HUES6 (cell line): ENCODE measurements around the gene TMEM258.

Experiments used
- H3K27ac ChIP-seq: 2 replicates; pipeline ENCODE4 v1.7.0; 2013; ENCODE audit warnings: low read depth, mild to moderate bottlenecking, low read length, inconsistent platforms
- H3K27me3 ChIP-seq: 2 replicates; pipeline ENCODE4 v1.6.1; 2013; ENCODE audit warnings: low read length; ENCODE audit not compliant: control insufficient read depth, insufficient read depth
- H3K36me3 ChIP-seq: 2 replicates; pipeline ENCODE4 v1.6.1; 2013; ENCODE audit warnings: low read length; ENCODE audit not compliant: control insufficient read depth, insufficient read depth
- H3K4me1 ChIP-seq: 2 replicates; pipeline ENCODE4 v1.6.1; 2013; ENCODE audit warnings: low read length; ENCODE audit not compliant: control insufficient read depth, insufficient read depth
- H3K4me3 ChIP-seq: 2 replicates; pipeline ENCODE4 v1.5.1; 2013; ENCODE audit warnings: low read depth, low read length
- H3K9ac ChIP-seq: one replicate; pipeline ENCODE4 v1.6.1; 2013; ENCODE audit warnings: mild to moderate bottlenecking, low read length
- H3K9me3 ChIP-seq: 2 replicates; pipeline ENCODE4 v1.6.1; 2013; ENCODE audit warnings: low read depth, low read length; ENCODE audit not compliant: control insufficient read depth, insufficient read depth

TMEM258 gene

GRCh38 chr11:61833471-61833870, 41.1 kb upstream of the TMEM258 start:
- H3K9me3 ChIP-seq, result no peaks in the 10 kb centered on the region
- H3K27me3 ChIP-seq, result no peaks in the 10 kb centered on the region
- no peak overlapping the region; the same call in 1 of the 2 replicates for H3K4me3 ChIP-seq
- peaks cover 44% of the 10 kb centered on the region for H3K36me3 ChIP-seq
- H3K27ac ChIP-seq, result no peak overlapping the region
- H3K4me1 ChIP-seq, result peaks cover 57% of the 10 kb centered on the region
- no peak overlapping the region for H3K9ac ChIP-seq

- Histone ChIP-seq H3K27me3 (no peaks in the 10 kb centered on the region), H3K4me3 (no peak overlapping the region), H3K4me1 (peaks cover 57% of the 10 kb centered on the region), H3K9ac (no peak overlapping the region), H3K27ac (no peak overlapping the region), H3K36me3 (peaks cover 37% of the 10 kb centered on the region), H3K9me3 (no peaks in the 10 kb centered on the region)
These were observed 40.4 kb upstream of the TMEM258 start for GRCh38 chr11:61832754-61833153.

- Histone ChIP-seq H3K36me3 (peaks cover 32% of the 10 kb centered on the region), H3K27ac (no peak overlapping the region), H3K9me3 (no peaks in the 10 kb centered on the region), H3K9ac (no peak overlapping the region), H3K4me3 (no peak overlapping the region), H3K27me3 (no peaks in the 10 kb centered on the region), H3K4me1 (peaks cover 58% of the 10 kb centered on the region)
These were observed 39.8 kb upstream of the TMEM258 start for GRCh38 chr11:61832207-61832606.

GRCh38 chr11:61830237-61831105, 38.1 kb upstream of the TMEM258 start:
- peak overlapping the region; percentile 98 for H3K9ac ChIP-seq
- H3K27ac ChIP-seq, result no peak overlapping the region
- H3K4me3 ChIP-seq, result peak overlapping the region; percentile 99
- no peaks in the 10 kb centered on the region for H3K9me3 ChIP-seq
- peaks cover 66% of the 10 kb centered on the region for H3K4me1 ChIP-seq
- peaks cover 29% of the 10 kb centered on the region; the same call in 1 of the 2 replicates for H3K36me3 ChIP-seq
- no peaks in the 10 kb centered on the region for H3K27me3 ChIP-seq

GRCh38 chr11:61829806-61830205, 37.4 kb upstream of the TMEM258 start:
- H3K27me3 ChIP-seq, result no peaks in the 10 kb centered on the region
- H3K4me1 ChIP-seq, result peaks cover 61% of the 10 kb centered on the region
- peak overlapping the region; percentile 99 for H3K4me3 ChIP-seq
- H3K9me3 ChIP-seq, result no peaks in the 10 kb centered on the region
- no peak overlapping the region; the same call in 1 of the 2 replicates for H3K27ac ChIP-seq
- peaks cover 29% of the 10 kb centered on the region; the same call in 1 of the 2 replicates for H3K36me3 ChIP-seq
- H3K9ac ChIP-seq, result peak overlapping the region; percentile 98

- H3K4me3 ChIP-seq, result peak overlapping the region; percentile 99
- H3K27me3 ChIP-seq, result no peaks in the 10 kb centered on the region
- peaks cover 23% of the 10 kb centered on the region; the same call in 1 of the 2 replicates for H3K36me3 ChIP-seq
- H3K9ac ChIP-seq, result peak overlapping the region; percentile 98
- H3K9me3 ChIP-seq, result no peaks in the 10 kb centered on the region
- H3K27ac ChIP-seq, result peak overlapping the region; percentile 85
- H3K4me1 ChIP-seq, result peaks cover 52% of the 10 kb centered on the region
These were observed 36.4 kb upstream of the TMEM258 start for GRCh38 chr11:61828629-61829407.

GRCh38 chr11:61828379-61828628, 35.9 kb upstream of the TMEM258 start:
- H3K9me3 ChIP-seq, result no peaks in the 10 kb centered on the region
- H3K27ac ChIP-seq, result peak overlapping the region; percentile 85
- H3K36me3 ChIP-seq, result peaks cover 18% of the 10 kb centered on the region; the same call in 1 of the 2 replicates
- H3K4me3 ChIP-seq, result peak overlapping the region; percentile 99
- peak overlapping the region; percentile 98 for H3K9ac ChIP-seq
- no peaks in the 10 kb centered on the region for H3K27me3 ChIP-seq
- peaks cover 47% of the 10 kb centered on the region for H3K4me1 ChIP-seq

GRCh38 chr11:61827571-61828378, 35.4 kb upstream of the TMEM258 start, which contains the start of gene FADS2:
FADS2 (plus strand) TSS chr11:61828300; CDS start chr11:61828391, 91 bp downstream.
- Histone ChIP-seq H3K27ac (peak within 1 kb of the TSS; percentile 85), H3K27me3 (no peaks in the 10 kb centered on the region), H3K9me3 (no peaks in the 10 kb centered on the region), H3K4me3 (peak within 1 kb of the TSS; percentile 99), H3K4me1 (peaks cover 42% of the 10 kb centered on the region), H3K36me3 (peaks cover 20% of the 10 kb centered on the region; the same call in 1 of the 2 replicates), H3K9ac (peak within 1 kb of the TSS; percentile 98)

GRCh38 chr11:61826930-61827570, 34.7 kb upstream of the TMEM258 start:
- Histone ChIP-seq H3K27me3 (no peaks in the 10 kb centered on the region), H3K9me3 (no peaks in the 10 kb centered on the region), H3K9ac (peak overlapping the region; percentile 98), H3K36me3 (peaks cover 13% of the 10 kb centered on the region; the same call in 1 of the 2 replicates), H3K27ac (peak overlapping the region; percentile 85), H3K4me1 (peaks cover 37% of the 10 kb centered on the region), H3K4me3 (peak overlapping the region; percentile 99)

- Histone ChIP-seq H3K9me3 (no peaks in the 10 kb centered on the region), H3K36me3 (peaks cover 5% of the 10 kb centered on the region; the same call in 1 of the 2 replicates), H3K27ac (no peak overlapping the region), H3K4me3 (no peak overlapping the region), H3K27me3 (no peaks in the 10 kb centered on the region), H3K9ac (no peak overlapping the region), H3K4me1 (peaks cover 12% of the 10 kb centered on the region)
These were observed 27.8 kb upstream of the TMEM258 start for GRCh38 chr11:61820174-61820573.
